Pancreas (tissue), 10 donors: ENCODE results near the gene GOPC. TPM values are rescaled to one million over a fixed set of nuclear protein-coding genes. Genes with fewer than 3 reads are reported as not detected.
A peak's percentile ranks its signal among the peaks of the same experiment; 100 is the strongest.
"Not testable (repeated sequence)": the region's sequence is repeated elsewhere in the genome, so short reads cannot be mapped to it uniquely, and the experiment has no call there.

ENCODE experiments used
- ATAC-seq, 4 donors: fragments of 200-7000 bp; cut with Tn5 transposase; one replicate each; pipeline versions ENCODE4 v1.8.0 to v1.9.1; 2020; ENCODE audit warnings: mild to moderate bottlenecking in 4 of 4, moderate library complexity in 4 of 4
- DNase-seq, 6 donors: peaks; one replicate each; pipeline ENCODE4 v3.0.0-alpha.2; 2020
- FAIRE-seq: peaks from 2 replicates; lab custom pipeline; 2012; peaks lifted over from hg19 to GRCh38; lab: Jason Lieb, UNC
- H3K27ac ChIP-seq, 4 donors: fragments of 200-600 bp; sonication (generic); 1 replicate in 3 of 4; 2 replicates in 1 of 4; pipeline versions ENCODE4 v1.5.0 to v1.8.0; 2020
- H3K27me3 ChIP-seq, 4 donors: fragments of 200-600 bp; one replicate each; pipeline ENCODE4 v1.8.0; 2021
- H3K36me3 ChIP-seq, 3 donors: fragments of 200-600 bp; sonication (generic) in 1 of 3; one replicate each; pipeline versions ENCODE4 v1.5.0 to v1.8.0; 2020 to 2021
- H3K4me1 ChIP-seq, 3 donors: fragments of 200-600 bp; one replicate each; pipeline ENCODE4 v1.8.0; 2021
- H3K4me3 ChIP-seq, 4 donors: fragments of 200-600 bp; sonication (generic) in 2 of 4; one replicate each; pipeline versions ENCODE4 v1.5.0 to v1.8.0; 2020 to 2021
- H3K9me3 ChIP-seq, 4 donors: fragments of 200-600 bp; one replicate each; pipeline ENCODE4 v1.8.0; 2021
- WGBS, 2 donors: extraction: QIAGEN DNeasy Blood & Tissue Kit; methylation state at CpG; one replicate each; pipeline ENCODE4 v1.1.7; 2013; 5-methylcytosine and 5-hydroxymethylcytosine counted together
- intact Hi-C, 3 donors: fragments of 100-400 bp; cut with DNase I; formaldehyde crosslinking; loops; one replicate each; pipeline versions ENCODE4 v1.11.1 to v1.14.2; 2022
- polyA plus RNA-seq, 2 donors: library from polyadenylated mRNA; stranded (reverse); fragments of 200-250 nt; gene quantifications; one replicate each; pipeline ENCODE4 v1.2.3, GENCODE V29; 2013
- total RNA-seq, 6 donors: library from RNA; stranded (reverse); fragmentation: NEBNext Ultra II Directional in 4 of 6; extraction: Animal tissue kit (Norgen Biotek cat#: 25700) in 4 of 6; gene quantifications; one replicate each; pipeline versions ENCODE4 v1.2.1 to v1.2.4, GENCODE V29; 2021 to 2023
- TF ChIP-seq, protein P1 (sequence below), 4 donors: fragments of 200-600 bp; sonication (generic) in 3 of 4; IDR thresholded peaks; one replicate each; pipeline versions ENCODE4 v1.5.0 to v1.8.0; 2021; ENCODE audit warnings: antibody characterized with exemption in 4 of 4
- donor health status: healthy with polysubstance abuse.
- donor health status: DM: no; HTN: no; CAD: no; lungs with moderate emphysema.
- donor health status: DM: no; HTN: no; CAD: no.
- donor health status: control.
- donor health status: control.
- donor health status: Bipolar disorder and iron deficiency.
- donor health status: DM: yes; HTN: yes; CAD: no.
- donor health status: DM: no; HTN: no; CAD: no.
- donor health status: DM: no; HTN: no; CAD: no.
- donor health status: DM: yes; HTN: yes; CAD: no.

Gene GOPC
- total and polyA plus RNA-seq, 8 donors, result 5.1 to 13.9 (median 8.9) TPM

DNA sequence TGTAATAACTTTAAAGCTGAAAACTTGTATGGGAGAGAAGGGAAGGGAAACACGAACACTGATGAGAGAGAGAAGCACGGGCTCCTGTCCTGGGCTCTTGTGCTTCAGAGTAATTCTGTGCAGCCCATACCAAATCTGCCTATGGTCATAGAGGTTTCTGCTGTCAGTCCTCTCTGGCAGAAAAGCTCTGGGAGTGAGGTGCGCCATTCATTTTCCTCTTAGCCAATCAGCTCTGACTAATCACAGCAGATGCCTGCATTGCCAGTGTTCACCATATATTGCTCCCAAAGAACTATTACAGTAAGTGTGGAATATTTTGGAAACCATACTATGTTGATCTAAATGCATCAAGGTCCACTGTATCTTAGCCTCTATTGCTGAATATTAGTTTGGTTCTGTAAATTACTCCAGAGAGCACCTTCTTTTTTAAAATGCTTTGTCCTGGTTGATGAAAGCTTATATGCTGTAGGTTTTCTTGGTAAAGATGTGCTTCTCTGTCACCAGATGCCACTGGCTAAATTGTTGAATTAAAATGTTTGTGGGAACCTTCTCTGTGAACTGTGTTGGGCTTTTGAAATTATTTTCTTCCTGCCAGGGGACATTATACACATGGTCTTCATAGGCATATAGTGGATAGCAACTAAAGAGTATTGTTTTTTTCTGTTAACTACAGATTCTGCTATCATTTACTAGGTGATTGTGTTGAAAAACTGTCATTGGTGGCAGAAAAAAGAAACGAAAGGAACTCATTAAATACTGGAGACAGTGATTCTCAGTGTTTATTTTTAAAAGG lies 81.5 kb downstream of the GOPC start:
- no peaks in the 10 kb centered on the region for H3K36me3 ChIP-seq
- H3K4me3 ChIP-seq, result no peak overlapping the region
- ATAC-seq, result no peak
- H3K4me1 ChIP-seq, result no peaks in the 10 kb centered on the region
- no peak overlapping the region for H3K27ac ChIP-seq
- TF ChIP-seq, protein P1, sequence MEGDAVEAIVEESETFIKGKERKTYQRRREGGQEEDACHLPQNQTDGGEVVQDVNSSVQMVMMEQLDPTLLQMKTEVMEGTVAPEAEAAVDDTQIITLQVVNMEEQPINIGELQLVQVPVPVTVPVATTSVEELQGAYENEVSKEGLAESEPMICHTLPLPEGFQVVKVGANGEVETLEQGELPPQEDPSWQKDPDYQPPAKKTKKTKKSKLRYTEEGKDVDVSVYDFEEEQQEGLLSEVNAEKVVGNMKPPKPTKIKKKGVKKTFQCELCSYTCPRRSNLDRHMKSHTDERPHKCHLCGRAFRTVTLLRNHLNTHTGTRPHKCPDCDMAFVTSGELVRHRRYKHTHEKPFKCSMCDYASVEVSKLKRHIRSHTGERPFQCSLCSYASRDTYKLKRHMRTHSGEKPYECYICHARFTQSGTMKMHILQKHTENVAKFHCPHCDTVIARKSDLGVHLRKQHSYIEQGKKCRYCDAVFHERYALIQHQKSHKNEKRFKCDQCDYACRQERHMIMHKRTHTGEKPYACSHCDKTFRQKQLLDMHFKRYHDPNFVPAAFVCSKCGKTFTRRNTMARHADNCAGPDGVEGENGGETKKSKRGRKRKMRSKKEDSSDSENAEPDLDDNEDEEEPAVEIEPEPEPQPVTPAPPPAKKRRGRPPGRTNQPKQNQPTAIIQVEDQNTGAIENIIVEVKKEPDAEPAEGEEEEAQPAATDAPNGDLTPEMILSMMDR (IDR thresholded peaks at IDR 0.05), result no peak
- no peaks in the 10 kb centered on the region for H3K9me3 ChIP-seq
- DNase-seq, result no peak
- no peak for FAIRE-seq
- WGBS, 2 donors, result 83 to 85% methylated on average over 4 of the region's 4 CpGs
- no peaks in the 10 kb centered on the region for H3K27me3 ChIP-seq
- intact Hi-C loops, result no loop called here

DNA sequence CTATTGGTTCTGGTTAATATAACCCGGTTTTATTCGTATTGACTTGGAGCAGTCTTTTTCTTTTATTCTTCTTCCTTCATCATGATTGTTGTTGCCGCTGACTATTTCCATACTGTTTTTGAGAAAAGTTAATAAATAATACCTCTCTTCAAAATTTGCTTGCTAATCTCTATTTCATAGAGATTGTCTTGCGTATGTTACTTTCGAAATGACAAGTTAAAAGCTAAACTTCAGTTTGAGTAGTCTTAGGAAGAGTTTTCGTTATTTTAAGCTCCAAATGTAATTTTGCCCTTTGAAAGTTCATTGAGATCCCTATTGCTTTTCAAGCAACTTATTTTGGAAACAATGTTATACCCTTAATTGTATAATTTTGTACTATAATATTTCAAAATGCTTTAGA lies 83.4 kb downstream of the GOPC start:
- Histone ChIP-seq H3K4me3 (no peak overlapping the region), H3K9me3 (no peaks in the 10 kb centered on the region), H3K27me3 (no peaks in the 10 kb centered on the region), H3K4me1 (peaks cover 0 to 10% (median 0%) of the 10 kb centered on the region in 3 donors), H3K36me3 (no peaks in the 10 kb centered on the region), H3K27ac (no peak overlapping the region)
- ATAC-seq, result no peak
- intact Hi-C loops, result no loop called here
- TF ChIP-seq, protein P1 (IDR thresholded peaks at IDR 0.05), result no peak
- WGBS, 2 donors, result 95 to 96% methylated on average over 6 of the region's 6 CpGs
- DNase-seq, result no peak
- FAIRE-seq, result no peak

DNA sequence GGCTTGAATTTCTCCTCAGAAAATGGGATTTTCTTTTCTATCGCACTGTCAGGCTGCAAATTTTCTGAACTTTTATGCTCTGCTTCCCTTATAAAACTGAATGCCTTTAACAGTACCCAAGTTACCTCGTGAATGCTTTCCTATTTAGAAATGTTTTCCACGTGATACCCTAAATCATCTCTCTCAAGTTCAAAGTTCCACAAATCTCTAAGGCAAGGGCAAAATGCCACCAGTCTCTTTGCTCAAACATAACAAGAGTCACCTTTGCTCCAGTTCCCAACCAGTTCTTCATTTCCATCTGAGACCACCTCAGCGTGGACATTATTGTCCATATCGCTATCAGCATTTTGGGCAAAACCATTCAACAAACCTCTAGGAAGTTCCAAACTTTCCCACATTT lies 84.3 kb downstream of the GOPC start:
- not testable (repeated sequence) for FAIRE-seq, H3K4me3 ChIP-seq, ATAC-seq

DNA sequence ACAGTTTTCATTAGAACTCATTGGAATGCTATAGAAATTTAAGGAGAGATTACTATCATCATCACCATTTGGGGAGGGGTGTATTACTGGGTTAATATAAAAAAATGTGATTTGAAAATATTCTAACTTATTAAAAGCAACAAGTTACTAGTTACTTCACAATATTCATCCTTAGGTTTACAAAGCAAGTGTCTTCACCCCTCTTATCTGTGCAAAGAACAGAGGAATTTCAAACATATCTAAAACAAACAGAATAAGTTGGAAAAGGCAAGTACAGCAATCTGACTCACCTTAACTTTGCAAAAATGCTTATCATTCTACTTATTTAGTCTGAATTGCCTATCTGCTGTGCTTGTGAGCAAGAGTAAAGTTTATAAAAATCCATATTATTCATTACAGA lies 87.0 kb downstream of the GOPC start:
- Histone ChIP-seq H3K27me3 (no peaks in the 10 kb centered on the region), H3K36me3 (no peaks in the 10 kb centered on the region), H3K9me3 (no peaks in the 10 kb centered on the region), H3K4me3 (no peak overlapping the region), H3K4me1 (peaks cover 0 to 10% (median 0%) of the 10 kb centered on the region in 3 donors), H3K27ac (no peak overlapping the region)
- DNase-seq, result no peak
- ATAC-seq, result peak in 1 of 4 donors; percentile 73
- intact Hi-C loops, result no loop called here
- TF ChIP-seq, protein P1 (IDR thresholded peaks at IDR 0.05), result no peak
- FAIRE-seq, result no peak

More for the DNA sequence above, 84.3 kb downstream of the GOPC start:
- 86 to 93% methylated on average over 5 of the region's 5 CpGs for WGBS, 2 donors
- H3K27me3 ChIP-seq, H3K4me1 ChIP-seq, DNase-seq, H3K9me3 ChIP-seq, intact Hi-C loops, H3K36me3 ChIP-seq, H3K27ac ChIP-seq: not testable (repeated sequence)

DNA sequence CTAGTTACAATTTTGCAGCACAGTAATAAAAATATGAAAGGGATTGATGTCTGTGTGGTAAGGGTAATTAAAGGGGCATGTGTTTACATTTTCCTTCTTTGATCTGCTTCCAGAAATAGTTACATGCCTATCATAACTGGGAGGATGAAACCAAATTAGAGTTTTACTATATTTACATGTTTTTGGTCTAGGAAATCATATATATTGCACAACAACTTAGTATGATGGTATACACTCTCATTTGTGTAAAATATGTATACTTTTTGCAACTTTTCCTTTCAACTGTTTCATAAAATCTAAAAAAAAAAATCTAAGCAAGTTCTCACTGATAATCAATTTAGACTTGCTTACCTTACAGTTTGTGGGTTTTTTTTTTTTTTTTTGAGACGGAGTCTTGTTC lies 87.7 kb downstream of the GOPC start:
- intact Hi-C loops, result no loop called here
- 93 to 100% methylated on average over 1 of the region's 1 CpG for WGBS, 2 donors
- H3K36me3 ChIP-seq, result no peaks in the 10 kb centered on the region
- H3K4me3 ChIP-seq, result no peak overlapping the region
- H3K27ac ChIP-seq, result no peak overlapping the region
- no peak for ATAC-seq
- H3K4me1 ChIP-seq, result peaks cover 0 to 10% (median 0%) of the 10 kb centered on the region in 3 donors
- FAIRE-seq, result no peak
- TF ChIP-seq, protein P1 (IDR thresholded peaks at IDR 0.05), result no peak
- H3K9me3 ChIP-seq, result no peaks in the 10 kb centered on the region
- H3K27me3 ChIP-seq, result no peaks in the 10 kb centered on the region
- no peak for DNase-seq
